HG03060 (cell line): Measurements from ENCODE around the gene ODAD2.

Source experiments
- ATAC-seq: cut with Tn5 transposase; IDR thresholded peaks from one replicate; pipeline ENCODE4 v1.9.1; 2021; ENCODE audit warnings: low read depth, moderate number of reproducible peaks; ENCODE audit not compliant: unreplicated experiment

ODAD2 gene

DNA sequence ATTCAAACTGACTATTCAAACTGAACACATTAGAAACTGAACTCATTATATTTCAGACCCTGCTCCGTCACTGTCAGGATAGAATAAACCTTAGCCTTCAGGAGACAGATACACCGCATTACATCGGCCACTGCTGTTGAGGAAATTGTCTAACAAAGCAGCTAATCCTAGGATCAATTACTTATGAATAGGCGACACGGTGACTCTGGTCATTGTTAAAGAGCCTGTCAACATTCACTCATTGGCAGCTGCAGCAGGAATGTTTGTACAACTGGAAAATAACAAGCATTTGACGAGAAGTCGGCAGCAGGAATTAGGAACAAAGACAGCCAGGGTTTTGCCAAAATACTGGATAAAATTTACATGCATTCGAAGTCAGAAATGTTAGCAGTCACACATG, 141.3 kb downstream of the ODAD2 start:
- ATAC-seq, result no peak

DNA sequence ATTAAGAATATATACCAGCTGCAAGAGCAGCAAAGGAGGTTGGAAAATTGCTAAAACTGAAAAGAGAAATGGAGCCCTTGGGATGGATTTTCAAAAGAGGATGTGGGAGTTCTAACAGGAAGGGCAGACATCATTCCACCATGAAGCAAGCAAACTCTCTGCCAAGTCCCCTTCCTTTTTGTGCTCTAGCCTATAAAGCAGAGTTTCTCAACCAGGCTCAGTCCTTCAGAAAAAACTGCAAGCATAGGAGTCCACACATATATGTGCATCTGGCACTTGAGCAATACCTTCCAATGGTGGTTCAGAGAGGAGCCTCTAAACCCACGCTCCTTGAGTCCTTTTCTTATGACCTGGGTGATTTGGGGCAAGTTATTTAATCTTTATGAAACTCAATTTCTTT, 154.7 kb downstream of the ODAD2 start:
- ATAC-seq, result no peak

DNA sequence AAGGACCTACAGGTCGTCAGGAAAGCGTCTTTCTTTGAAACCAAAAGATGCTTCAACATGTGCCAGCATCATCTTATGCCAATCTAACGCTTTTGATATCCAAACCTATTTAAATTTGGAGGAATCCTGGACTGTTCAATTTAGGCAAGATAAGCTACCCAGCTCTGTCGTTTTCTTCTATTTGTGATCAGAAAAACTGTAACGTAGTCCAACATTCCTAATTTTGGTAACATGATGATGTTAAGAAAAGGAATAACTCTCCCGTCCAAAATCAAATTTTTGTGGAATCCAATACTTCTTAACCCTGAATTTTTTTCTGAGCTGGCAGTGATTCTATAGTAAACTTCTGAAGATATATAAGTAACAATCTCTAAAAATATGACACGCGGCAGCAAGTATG, 160.0 kb downstream of the ODAD2 start:
- ATAC-seq, result no peak

DNA sequence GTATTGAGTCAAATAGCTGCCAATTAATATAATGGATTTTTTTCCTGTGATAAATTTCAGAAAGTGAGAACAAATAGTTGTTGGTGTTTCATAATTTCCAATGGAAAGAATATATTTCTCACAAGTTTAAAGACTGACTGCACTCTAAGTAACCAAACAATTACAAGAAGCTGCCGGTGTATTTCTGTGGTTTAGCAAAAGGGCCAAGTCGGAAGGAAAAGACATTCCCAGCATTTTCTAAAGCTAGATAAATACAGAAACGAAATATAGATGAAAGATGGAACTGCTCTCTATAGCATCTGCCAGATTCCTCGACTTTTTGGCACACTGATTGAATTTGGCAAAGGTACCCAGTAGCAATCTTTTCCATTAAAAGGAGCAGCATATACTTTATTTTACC, 160.5 kb downstream of the ODAD2 start:
- no peak for ATAC-seq

DNA sequence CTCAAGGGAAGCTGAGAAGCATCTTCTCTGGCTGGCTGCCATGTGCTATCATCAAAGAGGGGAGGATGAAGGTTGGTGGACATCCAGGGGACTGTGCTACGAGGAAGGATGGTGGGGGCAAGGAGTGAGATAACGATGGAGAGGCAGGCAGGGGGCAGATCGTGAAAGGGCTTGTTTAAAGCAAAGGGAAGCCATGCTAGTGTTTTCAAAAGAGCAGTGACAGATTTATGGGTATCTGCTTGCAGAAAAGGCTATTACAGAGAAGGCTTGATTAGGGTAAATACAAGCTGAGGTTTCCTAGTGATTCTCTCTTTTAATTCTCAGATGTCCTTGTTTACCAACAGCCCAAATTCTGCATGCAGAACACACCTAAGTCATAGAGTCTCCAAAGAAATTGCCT, 164.4 kb downstream of the ODAD2 start:
- no peak for ATAC-seq

DNA sequence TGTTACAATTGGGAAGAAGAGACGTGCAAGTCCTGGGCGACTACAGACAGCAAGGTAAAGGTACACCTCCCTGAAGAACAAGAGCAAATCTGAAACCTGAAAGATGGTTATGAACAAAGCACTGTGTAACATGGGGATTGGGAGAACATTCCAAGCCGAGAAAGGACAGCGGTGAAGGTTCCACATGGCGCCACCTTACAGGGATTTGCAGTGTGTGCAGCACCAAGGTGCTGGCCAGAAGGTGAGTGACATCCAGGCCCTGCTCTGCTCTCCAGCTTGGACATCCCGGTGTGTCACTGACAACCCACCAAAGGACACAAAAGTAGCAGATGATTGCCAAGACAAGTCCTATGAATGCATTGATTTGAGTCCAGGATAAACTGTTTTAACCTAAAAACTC, 165.1 kb downstream of the ODAD2 start:
- ATAC-seq, result no peak

DNA sequence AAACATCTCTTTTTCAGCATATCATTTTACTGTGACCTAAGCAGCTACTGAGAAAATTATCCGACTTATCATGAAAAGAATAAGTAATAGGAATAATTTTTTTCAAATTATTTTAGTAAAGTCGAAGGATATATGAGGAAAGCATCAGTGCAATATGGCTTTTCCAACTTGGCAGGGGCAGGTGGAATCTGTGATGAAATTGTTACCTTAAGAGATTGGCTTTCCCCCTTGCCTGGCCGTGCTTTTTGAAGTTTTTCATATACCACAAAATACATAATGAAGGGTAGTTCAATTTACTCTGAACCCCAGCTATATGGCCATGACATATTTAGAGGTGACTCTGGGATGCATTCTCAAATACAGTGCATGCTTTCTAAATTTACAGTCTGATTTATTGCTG, 166.1 kb downstream of the ODAD2 start:
- no peak for ATAC-seq

DNA sequence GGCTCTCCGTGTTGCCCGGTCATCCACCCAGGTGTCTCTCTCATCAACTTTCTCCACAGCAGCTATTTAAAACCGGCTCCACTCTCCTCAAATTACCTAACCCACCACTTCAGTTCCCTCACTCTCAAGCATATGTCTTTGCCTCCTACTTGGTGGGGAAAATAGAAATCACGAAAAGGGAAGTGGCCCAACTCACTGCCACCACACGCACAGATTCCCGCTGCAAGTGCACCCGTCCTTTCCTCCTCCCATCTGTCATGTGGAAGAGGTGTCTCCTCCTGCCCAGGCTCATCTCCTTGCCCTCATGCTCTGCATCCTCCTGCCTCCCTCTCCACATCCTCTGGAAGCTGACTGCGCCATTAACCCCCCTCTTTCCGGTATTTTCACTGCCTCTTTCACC, 172.5 kb downstream of the ODAD2 start:
- no peak for ATAC-seq

DNA sequence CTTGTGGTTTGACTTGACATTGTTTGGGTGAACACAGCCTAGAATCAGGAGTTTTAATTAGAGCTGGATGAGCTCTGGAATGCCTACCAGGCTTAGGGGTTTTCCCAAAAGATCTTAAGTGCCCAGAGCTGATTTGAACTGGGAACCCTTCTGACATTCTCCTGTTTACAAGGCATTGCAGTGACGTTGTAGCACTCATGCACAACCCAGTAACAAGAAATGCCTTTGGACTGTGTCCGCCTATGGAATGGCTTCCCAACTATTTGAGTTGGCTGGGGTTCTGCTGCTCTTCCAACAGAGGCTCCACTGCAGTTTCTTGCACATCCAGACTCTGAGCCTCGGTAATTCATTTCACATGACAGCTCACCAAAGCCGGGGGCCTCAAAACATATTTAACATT, 176.6 kb downstream of the ODAD2 start:
- ATAC-seq, result no peak

DNA sequence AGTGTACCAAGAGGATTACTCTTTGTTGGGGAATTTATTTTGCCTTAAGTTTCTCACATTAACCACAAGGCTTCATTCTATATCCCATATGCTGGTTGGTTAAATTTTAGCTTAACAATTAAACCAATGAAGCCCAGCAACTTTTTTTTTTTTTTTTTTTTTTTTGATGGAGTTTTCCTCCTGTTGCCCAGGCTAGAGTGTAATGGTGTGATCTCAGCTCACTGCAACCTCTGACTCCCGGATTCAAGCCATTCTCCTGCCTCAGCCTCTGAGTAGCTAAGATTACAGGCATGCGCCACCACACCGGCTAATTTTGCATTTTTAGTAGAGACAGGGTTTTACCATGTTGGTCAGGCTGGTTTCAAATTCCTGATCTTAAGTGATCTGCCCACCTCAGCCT, 178.2 kb downstream of the ODAD2 start:
- no peak for ATAC-seq

DNA sequence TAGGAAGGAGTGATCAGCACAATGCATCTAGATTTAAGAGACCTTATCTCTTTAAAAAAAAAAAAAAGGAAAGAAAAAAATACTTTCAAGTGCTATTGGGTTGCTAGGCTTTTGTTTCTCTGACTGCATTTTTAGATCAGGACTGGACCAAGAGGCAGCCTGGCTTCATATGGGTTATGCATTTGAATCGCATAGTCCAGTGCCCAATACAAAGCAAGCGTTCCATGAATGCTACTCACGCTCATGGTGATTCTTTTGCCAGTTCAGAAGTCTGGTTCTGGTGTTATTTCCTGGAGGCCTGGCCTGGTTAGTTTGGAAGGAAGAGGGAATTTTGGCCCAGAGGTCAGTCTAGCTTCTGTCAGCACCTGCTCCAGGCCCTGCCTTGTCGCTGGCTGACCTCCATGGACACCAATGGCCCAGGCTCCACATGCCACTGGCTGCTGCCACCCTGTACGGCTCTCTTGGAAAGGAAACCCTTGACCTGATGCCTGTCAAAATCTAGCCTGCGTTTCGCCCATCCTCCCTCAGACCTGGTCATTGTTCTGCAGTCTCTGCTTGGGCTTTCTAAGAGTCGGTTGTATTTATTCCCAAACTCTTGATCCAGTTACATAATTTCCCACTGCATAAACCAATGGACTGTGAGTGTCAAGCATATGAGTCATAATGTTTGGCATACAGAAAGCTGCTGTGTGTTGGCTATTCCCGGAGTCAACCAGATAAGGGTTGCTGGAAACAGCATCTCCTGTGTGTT, 178.9 kb downstream of the ODAD2 start:
- no peak for ATAC-seq

DNA sequence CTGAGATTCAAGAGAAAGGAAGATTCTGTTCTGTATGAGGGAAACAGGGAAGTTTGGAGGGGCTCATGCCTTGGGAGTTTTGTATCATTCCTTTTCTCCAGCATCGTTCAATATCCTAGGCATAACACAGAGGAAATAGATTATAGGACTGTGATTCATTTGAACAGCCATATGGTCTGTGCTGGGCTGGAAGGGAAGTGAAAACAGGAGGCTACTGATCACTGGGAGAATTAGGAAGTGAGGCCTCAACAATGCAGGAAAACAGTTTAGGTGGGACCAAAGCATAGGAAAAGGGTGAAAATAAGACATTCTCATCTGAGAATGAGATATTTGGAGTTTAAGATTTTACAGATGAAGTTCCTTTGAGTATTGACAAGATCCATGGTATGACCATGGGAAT, 182.6 kb downstream of the ODAD2 start:
- no peak for ATAC-seq

DNA sequence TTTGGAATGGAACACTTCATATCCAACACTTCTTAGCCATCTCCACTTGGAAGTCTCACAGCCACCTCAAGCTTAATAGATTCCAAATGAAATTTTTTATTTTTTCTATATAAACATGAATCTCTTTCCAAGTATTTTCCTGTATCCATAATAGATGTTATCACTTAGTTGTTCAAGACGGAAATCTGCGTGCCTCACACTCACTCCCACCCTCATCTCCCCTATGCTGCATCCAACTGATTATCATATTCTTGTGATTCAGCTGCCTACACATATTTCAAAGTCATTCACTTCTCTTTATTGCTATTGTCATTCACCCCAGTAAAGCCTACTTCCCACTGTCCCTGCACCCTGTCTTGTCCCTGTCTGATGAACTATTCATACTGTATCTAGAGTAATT, 183.0 kb downstream of the ODAD2 start:
- ATAC-seq, result no peak

DNA sequence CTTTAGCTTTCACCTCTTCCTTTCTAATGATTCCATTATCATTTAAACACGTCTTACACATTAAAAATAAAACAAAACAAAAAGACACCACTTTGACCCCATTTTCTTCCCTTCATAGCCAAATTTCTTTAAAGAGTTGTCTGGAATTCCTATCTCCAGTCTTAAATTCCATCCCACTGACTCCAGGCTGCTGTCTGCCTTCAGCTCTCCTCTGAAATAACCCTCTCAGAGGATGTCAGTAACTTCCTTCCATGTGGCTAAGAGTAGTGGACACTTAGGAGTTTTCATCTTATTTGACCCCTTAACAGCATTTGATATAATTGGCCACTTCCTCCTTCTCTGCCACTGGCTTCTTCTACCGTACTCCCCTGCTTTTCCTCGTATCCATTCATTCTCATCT, 183.6 kb downstream of the ODAD2 start:
- no peak for ATAC-seq

DNA sequence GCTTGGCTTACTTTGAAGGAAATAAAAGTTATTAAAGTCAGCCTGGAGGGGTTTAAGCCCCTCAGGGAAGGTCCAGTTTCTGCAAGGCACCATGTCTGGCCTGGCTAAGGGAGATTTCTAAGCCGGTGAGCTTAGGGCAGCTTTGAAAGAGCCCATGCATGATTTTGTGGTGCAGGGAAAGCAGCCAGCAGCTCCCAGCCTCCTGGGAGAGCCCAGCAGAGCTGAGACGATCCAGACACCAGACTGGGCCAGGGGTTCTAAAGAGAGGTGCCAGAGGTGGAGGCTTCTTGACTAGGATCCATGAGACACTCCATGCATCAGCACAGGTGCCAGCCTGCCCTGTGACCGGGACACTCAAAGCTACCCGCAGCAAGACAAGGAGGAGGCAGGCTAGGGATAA, 193.7 kb downstream of the ODAD2 start:
- no peak for ATAC-seq

DNA sequence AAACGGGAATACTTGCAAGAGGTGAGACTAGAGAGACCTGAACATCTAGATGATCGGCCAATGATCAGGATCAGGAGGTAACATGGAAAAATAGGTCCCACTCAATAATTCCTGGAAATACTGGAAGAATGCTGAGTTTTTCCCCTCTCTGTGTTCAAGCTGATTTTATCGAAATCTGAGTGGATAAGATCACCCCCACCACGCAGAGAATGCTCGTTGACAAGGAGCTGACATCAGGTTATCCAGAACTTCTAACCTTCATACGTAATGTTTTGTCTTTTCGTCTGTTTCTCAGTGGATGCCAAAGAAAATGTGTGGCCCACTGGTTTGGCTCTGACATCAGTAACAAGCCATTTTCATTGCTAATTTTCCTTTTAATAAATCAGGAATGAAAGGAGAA, 194.7 kb downstream of the ODAD2 start:
- no peak for ATAC-seq

DNA sequence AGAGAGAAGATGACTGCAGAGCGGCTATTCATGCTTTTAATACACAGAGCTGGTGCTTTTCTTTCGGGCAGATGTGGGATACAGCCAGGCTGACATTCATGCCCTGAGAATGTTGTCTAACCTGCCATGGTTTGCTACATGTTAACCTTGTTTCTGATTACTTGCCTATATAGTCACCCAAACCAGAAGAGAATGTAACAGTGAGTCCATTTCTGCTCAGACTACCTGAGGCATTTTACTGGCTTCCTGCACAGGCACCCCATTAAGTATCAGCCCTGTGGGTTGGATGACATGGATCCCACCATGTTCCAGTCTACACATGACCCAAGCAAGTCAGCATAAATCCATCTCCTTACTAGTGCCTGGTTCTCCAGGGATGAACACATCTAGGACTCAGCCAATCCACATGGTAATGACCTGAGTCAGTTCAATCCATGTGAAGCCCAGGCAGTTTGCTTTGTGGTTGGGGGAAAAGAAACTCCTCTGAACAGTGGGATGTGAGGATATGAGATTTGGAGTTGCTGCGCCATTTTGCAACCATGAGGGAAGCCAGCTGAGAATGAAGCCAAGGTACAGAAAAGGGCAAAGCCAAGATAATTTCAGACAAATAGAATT, 197.6 kb downstream of the ODAD2 start:
- ATAC-seq, result no peak

DNA sequence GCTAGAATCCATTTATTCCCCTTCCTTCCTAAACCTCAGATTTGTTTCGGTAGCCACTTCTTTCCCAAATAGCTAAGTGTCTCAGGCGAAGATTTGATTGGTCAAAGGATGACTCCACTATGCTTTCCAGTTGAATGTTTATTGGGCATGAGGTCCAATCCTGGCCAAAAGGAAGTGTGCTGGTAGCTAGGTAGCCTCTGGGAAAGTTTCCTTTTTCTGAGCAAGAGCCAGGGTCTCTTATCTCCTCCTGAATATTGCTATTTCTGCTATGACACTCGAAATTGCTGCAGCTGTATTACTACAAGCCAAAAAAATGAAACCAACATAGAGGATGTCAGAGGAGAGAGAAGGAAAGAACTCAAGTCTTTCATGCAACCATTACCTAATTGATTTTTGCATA, 199.8 kb downstream of the ODAD2 start:
- ATAC-seq, result no peak

DNA sequence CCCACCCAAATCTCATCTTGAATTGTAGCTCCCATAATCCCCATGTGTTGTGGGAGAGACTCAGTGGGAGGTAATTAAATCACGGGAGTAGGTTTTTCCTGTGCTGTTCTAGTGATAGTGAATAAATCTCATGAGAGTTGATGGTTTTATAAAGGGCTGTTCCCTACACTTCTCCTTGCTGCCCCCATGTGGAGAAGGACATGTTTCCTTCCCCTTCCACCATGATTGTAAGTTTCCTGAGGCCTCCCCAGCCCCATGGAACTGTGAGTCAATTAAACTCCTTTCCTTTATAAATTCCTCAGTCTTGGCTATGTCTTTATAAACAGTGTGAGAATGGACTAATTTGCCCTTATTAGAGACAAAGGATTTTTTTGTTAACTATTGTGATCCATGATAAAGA, 204.7 kb downstream of the ODAD2 start:
- ATAC-seq, result no peak

DNA sequence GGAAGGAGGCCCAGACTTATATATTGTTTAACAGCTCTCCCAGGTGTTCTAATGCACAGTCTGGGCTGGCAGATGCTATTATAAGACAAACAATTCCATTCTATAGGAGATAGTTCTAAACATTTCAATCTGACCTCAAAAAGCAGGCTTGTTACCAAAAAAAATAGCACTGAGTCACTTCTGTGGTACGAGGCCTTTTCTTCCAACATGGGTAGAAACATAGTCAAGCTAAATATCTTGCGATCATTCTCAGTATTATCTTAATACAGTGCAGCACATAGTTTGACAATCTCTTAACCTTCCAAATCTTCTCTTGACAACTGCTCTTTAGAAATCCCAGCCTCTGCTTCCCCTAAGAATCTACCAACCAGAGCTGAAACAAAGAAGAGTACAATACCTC, 206.7 kb downstream of the ODAD2 start:
- ATAC-seq, result no peak

DNA sequence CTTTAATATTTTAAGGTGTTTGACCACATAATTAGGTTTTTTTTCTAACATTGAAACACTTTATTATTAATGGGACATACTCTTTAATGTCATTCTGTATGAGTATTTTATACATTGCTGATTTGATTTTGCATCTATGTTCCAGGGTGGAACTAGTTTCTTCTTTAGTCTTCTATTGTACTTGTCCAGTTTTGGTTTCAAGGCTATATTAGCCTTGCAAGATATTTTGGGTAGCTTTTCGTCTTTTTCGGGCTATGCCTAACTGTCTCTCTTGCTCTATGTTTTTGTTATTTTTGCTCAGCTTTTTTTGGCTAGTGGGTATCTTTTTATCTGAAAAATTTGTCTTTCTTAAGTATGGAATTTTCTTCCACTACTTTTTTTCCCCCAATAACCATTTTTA, 214.6 kb downstream of the ODAD2 start:
- no peak for ATAC-seq

DNA sequence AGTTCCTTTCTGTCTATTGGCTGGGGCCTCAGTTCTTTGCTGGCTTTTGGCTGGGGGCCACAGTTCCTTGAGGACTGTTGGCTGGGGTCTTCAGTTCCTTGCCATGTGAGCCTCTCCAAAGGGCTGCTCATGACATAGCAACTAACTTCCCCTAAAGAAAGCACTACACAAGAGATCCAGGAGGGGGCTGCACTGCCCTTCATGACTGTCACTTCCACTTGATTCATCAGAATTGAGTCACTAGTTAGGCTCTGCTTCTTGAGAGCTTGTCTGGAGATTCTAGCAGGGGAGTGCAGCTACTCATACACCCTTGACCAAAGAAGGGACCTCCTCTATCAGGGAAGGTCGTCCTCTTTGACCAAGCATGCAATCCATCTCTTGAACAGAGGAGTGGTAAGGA, 215.2 kb downstream of the ODAD2 start:
- ATAC-seq, result no peak
